Left lobe of liver (tissue), 2 donors: ENCODE measurements around the gene SEMA7A. TPM values are rescaled to one million over a fixed set of nuclear protein-coding genes. Genes with fewer than 3 reads are reported as not detected.

Source experiments
- ATAC-seq: fragments of 200-7000 bp; cut with Tn5 transposase; one replicate; pipeline ENCODE4 v1.9.1; 2020; ENCODE audit warnings: mild to moderate bottlenecking, moderate library complexity
- DNase-seq: peaks from one replicate; pipeline ENCODE4 v3.0.0-alpha.2; 2020; ENCODE audit warnings: low spot score
- total RNA-seq: library from RNA; stranded (reverse); gene quantifications from one replicate; pipeline ENCODE4 v1.2.1, GENCODE V29; 2021
- donor health status: DM: no; HTN: no; CAD: no; lungs with moderate emphysema.
- donor health status: DM: no; HTN: yes; CAD: no.

The SEMA7A gene
- total RNA-seq, 1 donor from 2014 or later, result 0.53 TPM

DNA sequence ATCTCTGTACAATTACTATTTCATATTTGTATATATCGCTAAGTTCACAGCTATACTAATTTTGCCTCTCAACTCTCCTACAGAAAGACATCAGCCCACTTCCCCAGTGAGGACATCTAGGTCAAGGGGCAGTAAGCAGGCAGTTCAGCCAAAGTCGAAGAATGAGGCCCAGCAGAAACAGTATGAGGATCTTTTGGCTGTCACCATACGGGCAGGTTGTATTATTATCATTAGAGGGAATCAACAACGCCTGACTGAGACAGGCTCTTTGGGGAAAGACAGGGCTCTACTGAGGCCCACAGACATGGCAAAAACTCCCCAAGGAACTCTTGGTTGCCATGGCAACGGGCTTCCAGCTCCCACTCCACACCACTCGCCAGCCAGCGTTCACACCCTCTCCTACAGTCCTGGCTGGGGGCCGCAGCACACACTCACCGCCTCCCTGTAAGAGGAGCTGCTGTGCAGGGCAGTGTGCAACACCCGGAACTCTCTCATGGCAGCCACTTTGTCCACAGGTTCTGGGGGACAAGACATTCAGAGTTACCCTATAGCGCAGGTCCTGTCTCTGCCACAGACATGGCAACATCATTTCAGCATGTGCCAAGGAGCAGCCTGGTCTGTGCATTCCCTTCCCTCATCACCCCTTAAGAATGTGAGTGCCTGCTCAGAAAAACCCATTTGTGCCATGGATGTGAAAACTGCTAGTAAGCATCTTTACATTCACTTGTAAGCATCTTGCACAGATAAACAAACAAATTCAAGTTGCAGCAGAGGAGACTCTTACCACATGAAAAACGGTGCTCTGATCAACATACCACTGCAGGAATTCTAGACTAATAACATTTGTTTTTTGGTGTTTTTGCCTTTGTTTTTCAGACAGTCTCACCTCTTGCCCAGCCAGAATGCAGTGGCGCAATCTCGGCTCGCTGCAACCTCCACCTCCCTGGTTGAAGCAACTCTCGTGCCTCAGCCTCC, 18.4 kb upstream of the SEMA7A start:
- DNase-seq (no peak), ATAC-seq (no peak)

DNA sequence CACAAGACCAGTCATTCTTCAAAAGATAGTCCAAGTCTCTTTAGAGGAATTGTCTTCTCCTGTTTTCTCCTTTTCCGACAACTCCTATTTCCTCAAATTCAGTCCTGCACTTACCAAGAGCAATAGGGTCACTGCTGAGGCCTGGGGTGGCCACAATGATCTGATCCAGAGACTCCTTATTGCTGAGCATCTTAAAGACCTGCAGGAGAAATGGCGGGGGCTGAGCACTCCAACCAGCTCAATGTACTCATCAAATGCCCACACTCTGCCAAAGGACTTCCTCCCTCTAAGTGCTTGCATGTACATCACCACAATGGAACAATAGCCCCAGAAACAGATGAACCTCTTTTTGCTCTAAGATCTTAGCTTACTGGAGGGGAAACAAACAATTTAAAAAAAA, 17.6 kb upstream of the SEMA7A start:
- ATAC-seq, result no peak
- no peak for DNase-seq

DNA sequence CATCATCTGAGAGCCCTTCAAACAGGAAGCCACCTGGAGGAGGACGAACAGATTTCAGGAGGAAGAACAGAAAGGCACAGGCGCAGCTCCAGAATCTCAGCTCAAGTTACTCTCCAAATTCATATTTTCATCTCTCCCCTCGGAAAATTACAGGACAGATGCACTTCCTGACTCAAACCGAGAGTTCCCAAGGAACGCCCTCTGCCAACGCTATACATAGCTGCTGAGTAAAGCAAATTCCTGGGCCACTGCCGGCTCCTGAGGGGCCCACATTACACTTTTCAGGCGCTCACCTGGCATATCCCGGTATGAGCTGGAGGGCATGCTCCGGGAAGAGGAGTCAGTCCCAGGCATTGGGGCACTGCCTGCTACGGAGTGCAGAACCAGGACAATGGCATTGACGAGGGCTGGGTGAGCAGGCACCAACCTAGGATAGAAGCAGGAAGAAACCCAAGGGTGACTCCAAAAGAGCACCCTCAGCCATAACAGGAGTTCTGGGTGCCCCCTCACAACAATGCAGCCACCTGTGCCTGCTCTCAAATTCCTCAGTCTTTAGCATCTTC, 16.0 kb upstream of the SEMA7A start:
- no peak for DNase-seq

DNA sequence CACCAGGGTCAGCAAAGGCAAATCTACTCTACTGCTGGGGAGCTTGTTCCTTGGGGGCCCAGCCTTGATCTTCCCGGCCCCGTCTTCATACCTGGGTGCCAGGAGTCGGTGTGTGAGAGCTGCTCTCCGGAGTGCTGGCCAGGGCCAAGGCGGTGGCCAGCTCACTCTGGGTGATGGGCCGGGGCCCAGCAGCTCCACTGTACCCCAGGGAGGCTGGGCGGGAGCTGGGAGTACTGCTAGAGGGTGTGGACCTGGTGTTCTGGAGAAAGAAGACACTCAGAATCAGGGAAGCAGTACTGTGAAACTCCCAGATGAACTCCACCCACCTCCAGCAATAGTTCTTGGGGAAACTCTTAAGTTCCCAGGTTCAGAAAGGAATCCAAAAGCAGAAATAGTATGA, 15.3 kb upstream of the SEMA7A start:
- ATAC-seq (no peak), DNase-seq (no peak)

More for the DNA sequence above, 16.0 kb upstream of the SEMA7A start:
- no peak for ATAC-seq

DNA sequence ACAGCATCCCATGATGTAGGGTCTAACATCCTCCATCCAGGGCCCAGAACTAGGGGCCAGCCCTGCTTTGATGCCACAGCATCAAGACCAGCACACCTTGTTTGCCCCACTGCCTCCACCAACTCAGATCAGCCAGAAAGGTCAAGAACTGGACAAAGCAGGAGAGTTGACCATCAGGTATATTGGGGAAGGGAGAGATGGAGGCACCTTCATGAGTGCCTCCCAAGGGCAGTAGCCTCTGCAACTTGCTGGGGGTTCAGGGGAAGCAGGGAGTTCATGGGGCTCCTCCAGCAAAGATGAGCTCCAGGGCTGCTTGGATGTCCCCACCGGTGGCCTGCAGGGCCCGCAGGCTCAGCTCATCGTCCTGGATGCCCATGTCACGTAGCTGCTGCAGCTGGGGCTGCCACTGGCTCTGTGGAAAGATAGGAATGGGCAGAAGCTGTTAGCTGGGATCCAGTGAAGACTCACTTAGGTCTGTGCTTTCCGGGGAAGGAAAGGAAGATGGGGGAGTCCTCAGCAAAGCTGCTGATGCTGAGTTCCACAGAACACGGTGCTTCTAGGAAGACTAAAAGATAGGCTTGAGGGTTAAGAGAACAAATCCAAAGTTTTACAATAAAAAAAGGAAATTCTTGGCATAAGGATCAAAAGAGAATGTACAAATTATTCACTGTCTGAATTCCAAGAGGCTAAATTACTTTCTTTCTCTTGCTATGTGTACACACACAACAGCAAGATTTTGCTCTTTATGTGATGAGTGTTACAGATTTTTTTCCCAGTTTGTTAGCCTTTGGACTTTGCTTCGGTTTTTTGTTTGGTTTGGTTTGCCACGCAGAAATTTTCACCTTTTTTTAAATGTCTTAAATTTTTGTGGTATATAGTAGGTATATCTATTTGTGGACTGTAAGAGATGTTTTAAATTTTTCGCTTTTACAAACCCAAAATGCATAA, 12.3 kb upstream of the SEMA7A start:
- DNase-seq (no peak), ATAC-seq (peak; percentile 28)

DNA sequence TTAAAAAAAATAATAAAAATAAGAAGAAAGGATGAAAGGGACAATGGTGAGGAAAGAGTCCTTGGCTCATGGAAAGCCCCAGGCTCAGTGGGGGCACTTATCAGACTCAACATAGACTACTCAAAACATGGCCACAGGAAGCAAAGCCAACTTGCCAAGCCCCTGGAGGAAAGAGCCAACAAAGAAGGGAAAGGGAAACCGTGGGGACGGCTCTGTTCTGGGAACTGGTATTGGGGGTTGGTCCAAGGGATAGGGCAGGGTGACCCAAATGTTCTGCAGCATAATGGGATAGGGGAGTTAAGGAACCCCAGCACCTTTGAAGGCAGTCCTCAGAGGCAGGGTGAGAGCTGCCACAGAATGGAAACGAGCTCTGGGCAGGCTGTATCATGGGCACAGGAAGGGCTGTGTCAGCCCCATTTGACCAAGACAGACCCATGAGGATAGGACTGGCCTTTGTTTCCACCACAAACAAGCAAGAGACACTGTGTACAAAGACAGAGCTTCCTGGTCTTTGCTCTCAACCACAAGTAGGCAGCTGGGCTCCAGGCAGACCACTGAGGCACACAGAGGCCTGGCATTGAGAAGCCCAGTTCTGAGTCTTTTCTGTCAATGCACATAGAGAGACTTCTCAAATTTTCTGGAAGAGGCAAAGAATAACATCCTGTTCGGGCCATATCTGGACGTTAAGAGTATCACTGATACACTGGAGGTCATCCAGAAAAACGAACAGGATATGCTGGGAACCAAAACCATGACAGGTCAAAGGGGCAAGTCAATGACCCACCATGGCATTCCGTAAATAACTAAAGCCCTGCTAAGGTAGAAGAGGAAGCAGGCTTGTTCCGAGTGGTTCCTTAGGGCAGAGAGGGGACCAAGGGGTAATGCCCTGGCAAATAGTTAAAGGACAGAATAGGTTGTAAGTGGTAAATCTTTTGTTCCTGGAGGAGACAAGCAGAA, 10.6 kb upstream of the SEMA7A start:
- ATAC-seq, result peak; percentile 86
- DNase-seq, result no peak

DNA sequence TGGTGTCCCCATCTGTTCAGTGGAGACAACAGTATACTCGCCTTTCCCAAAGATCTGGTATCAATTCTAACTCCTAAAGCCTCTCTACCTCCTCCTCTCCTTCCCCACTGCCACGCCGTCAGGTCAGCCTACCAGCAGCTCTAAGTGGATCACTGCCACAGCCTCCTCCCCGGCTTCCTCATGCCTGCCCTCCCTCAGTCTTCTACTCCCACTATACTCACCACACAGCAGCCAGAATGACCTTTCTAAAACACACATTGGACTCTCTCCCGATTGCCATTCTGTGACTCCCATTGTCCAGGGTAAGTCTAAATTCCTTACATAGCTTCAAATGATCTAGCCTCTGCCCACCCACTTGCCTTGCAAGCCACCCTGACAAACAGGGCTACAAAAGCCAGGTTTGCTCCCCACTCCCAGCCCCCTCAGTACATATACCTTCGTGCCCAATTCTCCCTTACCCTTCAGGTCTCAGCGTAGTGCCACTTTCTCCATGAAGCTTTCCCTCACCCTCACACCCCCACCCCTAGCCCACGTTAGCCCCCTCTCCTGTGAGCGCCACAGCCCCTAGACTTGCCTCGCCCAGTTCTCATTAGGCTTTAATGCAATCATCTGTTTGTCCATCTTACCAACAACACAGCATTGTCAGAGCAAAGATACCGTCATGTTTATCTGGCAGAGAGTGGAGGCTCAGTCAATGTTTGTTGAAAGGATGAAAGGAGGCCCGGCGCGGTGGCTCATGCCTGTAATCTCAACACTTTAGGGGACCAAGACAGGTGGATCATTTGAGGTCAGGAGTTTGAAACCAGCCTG, 9.5 kb upstream of the SEMA7A start:
- DNase-seq, result no peak
- peak; percentile 11 for ATAC-seq

DNA sequence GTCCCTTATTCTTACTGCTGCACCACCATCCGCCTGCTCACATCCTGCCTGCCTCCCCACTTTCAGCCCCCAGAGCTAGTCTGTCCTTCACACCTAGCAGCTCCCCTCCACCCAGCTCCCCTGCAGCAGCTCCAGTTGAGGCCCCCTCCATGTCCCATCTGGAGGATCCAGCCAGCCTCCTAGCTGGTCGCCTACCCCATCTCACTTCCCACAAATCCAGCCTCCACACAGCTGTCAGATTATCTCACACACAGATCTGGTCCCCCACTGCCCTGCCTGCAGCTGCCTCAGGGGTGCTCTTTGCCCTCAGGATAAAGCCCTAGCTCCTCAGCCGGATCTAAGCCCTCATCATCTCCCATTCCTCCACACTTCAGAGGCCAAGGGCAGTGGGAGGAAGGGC, 8.8 kb upstream of the SEMA7A start:
- ATAC-seq, result no peak

DNA sequence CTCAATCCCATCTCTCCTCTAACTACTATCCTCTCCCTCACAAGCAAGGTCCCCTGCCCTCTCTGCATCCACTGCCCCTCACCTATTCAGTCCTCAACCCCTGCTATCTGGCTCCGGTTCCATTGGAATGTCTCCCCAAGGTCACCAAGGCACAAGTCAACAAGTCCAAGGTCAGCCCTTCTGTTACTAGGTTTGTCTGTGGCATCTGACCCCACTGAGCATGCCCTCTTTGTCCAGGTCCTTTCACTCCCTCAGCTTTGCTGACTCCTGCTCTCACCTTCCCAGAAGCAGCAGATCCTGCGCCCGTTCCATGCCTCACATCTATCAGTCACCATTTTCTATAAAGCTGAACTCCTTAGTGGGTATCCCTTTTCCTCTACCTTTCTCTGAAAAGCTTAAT, 8.3 kb upstream of the SEMA7A start:
- peak; percentile 5 for ATAC-seq
- DNase-seq, result no peak

More for the DNA sequence above, 8.8 kb upstream of the SEMA7A start:
- no peak for DNase-seq

DNA sequence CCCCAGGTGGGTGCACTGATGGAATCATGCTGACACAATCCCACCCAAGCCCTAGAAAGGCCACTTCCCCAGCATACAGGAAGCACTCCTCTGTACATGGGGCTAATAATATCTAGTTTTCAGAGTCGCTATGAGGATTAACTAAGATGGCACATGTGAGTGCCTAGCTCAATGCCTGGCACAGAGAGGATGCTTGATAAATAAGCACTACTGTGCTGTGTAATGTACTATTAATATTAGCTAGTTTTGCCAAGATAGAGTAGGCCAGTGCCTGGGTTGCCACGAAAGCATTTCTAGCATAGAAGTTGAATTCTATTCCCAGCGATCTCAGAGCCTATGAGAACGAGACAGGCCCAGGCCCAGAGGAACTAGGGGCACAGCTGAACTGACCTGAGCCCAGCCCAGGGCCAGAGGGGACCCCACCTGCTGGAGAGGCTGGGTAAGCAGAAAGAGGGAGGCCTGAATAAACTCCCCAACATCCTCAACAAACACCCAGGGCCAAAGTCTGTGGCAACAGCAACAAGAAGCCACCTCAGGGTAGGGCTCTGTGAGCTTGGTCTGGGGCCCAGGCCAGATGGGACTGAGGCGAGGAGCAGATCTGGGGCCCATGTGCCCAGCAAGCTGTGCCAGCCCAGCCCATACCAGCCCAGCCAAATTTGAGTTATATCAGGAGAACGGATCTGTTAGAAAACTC, 7.6 kb upstream of the SEMA7A start:
- ATAC-seq (no peak), DNase-seq (no peak)

DNA sequence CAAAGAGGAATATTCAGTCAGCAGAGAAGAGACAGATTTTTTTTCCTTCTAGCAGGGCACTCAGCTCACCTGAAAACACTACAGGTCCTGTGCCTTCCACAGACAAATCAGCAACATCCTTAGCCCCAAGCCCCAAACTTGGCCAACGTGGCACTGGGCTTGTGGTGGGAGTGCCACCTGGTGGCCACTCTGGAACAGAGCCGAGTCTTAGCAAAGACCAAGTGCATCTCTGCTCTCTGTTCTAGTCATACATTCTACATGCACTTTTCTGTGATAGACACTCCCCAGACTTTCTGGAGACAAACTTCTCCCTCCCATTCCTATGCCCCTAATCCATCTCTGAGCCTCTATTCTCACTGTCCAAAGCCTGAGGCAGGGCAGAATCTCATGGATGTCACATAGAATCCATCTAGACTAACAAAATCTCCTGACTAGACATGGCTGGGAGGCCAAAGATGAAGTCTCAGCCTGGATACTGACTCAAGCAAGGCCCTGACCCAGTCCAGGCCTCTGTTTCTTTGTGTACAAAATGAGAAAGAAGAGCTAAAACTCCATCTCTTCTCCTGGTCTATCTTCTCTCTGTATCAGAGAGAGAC, 5.1 kb upstream of the SEMA7A start:
- ATAC-seq, result peak; percentile 82
- DNase-seq, result peak; percentile 71

DNA sequence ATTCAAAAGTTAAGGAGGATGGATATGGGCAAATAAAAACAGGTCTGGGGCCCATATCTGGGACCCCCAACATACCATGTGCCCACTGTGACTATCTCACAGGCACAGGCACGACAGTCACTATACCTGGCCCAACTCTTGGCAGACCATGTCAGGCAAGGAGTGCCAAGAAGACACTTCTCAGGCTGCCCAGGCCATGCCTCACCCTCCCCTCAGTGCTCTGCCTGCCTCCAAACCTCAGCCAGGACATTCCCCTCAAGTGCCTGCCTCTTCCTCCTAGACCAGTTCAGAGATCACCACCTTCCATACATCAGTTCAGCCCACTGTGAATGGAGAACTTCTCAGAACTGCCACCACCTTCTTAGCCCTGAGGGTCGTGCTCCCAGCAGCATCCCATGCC, 4.4 kb upstream of the SEMA7A start:
- DNase-seq, result no peak
- no peak for ATAC-seq

DNA sequence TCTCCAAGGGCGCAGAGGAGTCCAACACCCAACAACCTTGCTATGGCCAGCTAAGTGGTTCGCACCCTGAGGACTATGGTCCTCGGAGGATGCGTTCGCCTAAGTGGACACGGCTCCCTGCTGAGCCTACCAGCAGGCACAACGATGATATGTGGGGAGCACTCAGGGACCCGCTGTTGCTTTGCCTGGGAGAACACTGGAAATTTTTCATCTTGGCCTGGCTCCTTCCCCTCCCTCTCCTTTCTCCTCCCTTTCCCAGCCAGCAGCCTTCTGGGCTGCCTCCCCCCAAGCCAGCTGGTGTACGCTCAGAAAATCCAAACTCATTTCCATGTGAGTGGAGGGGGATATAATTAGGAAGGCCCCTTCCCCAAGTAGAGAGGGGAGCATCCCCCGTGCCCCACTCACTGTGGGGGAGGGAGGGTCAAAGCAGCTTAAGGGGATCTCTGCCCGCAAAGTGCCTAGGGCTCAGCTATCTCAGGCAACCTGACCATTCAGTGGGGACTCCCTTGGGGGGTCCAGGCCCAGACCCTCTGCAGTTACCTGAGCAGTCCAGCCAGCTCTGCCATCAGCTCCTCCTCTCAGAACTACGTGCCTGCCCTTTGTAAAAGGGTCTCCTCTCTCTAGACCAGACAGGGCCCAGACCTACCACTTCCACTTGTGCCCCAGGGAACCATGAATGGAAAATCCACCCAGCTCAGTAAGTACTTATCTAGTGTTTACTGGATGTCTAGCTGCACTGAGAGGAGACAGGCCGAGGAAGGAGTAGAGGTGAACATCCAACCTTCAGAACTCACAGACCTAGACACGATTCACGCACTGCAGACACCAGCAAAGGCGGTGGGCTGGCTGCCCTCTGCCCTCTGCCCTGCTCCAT, 742 bp upstream of the SEMA7A start:
- ATAC-seq, result no peak

DNA sequence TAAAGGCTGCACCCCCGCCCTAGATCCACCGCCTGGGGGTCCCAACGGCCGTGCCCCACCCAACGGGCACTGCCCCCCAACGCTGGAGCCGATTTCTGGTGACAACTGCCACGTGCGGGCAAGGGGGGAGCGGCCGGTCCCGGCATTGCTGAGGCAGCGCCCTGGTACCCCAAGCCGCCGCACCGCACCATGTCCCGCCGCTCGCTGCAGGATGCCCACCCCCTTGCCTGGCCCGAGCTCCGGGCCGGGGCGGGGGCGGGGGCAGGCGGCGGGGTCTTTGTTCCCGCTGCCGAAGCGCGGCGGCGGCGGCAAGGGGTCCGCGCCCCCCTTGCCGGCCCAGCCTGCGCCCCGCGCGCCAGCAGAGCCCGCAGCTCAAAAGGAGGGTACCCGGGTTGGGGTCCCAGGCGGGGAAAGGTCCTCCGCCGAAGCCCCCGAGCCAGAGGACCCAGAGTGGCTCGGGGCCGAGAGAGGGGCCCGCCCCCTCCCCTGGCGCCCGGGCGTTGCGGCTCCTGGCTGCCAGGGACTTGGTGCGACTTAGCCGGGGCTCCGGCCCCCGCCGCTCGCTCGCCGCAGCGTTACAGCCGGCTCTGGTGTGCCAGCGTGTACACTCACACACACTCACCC, 678 bp downstream of the SEMA7A start:
- DNase-seq (no peak), ATAC-seq (no peak)

More for the DNA sequence above, 742 bp upstream of the SEMA7A start:
- DNase-seq, result no peak

DNA sequence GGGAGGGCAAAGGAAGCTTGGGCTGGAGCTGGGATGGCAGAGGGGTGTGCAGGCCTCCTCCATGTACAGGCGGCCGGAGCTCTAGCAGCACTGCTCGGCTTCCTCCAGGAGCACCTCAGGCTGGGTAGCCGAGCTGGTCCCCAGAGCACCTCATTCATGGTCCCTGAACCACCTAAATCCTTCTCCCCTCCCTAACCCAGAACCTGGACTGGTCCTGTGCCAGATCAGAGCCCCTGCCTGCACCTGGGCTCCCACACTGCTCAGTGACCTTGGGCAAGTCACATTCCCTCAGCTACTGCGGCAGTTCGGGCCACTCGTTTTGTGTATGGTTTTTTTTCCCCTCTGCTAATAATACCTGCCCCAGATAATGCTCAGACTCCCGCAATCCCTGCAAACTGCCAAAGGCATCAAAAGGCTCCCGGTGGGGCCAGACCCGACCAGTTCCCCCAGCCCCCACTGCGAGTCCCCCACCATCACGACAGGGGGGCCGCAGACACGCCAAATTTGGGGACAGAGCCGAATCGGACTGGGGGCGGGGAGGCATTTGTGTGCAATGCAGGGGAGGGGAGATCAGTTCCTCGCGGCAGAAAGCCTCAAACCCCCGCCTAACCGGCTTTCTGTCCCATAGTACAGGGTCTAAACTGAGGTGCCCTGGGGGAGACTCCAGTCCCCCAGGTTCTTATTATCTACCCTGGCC, 1.3 kb downstream of the SEMA7A start:
- ATAC-seq, result no peak
- DNase-seq, result no peak

DNA sequence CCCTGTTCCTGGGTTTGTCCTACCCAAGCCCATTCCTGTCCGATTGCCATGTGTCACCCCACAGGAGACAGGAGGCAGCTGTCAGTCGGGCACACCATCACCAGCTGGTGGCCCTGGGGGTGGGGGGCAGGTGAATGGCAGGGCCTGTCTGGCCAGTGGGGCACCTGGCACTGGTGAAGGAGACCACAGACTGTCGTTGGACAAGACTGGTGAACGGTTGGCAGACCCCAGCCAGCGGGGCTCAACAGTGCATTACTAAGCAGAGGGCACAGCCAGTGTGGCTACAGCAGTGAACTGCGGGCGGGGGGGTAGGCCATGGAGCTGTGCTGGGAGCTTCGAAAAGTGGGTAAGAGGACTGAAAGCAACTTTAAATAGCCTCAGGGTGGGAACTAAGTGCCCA, 2.1 kb downstream of the SEMA7A start:
- no peak for ATAC-seq
- no peak for DNase-seq
